ENCODE data around the gene ITK. TPM values are rescaled to one million over a fixed set of nuclear protein-coding genes. Genes with fewer than 3 reads are reported as not detected.
"Not testable (repeated sequence)": the region's sequence is repeated elsewhere in the genome, so short reads cannot be mapped to it uniquely, and the experiment has no call there.

ITK gene
- total RNA-seq, 4 donors from 2014 or later, result 1.7 to 3.6 (median 3.0) TPM

DNA sequence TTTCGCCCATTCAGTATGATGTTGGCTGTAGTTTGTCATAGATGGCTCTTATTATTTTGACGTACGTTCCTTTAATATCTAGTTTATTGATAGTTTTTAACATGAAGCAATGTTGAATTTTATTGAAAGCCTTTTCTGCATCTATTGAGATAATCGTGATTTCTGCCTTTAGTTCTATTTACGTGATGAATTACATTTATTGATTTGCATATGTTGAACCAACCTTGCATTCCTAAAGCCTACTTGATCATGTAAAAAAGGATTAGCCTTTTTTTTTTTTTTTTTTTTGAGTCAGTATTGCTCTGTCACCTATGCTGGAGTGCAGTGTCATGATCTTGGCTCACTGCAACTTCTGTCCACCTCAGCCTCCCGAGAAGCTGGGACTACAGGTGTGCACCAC is 25.1 kb downstream of the ITK start:
- Histone ChIP-seq H3K9me3 (no peaks in the 10 kb centered on the region), H3K27me3 (no peaks in the 10 kb centered on the region), H3K27ac (no peak overlapping the region), H3K4me1 (no peaks in the 10 kb centered on the region), H3K36me3 (no peaks in the 10 kb centered on the region), H3K4me3 (replicated peaks in 1 of 3) (no peak overlapping the region)
- DNase-seq, result no peak
- 80 to 85% methylated on average over 6 of the region's 6 CpGs for WGBS, 2 donors
- intact Hi-C loops (cut with DNase I), result no loop called here
- TF ChIP-seq, protein P1, sequence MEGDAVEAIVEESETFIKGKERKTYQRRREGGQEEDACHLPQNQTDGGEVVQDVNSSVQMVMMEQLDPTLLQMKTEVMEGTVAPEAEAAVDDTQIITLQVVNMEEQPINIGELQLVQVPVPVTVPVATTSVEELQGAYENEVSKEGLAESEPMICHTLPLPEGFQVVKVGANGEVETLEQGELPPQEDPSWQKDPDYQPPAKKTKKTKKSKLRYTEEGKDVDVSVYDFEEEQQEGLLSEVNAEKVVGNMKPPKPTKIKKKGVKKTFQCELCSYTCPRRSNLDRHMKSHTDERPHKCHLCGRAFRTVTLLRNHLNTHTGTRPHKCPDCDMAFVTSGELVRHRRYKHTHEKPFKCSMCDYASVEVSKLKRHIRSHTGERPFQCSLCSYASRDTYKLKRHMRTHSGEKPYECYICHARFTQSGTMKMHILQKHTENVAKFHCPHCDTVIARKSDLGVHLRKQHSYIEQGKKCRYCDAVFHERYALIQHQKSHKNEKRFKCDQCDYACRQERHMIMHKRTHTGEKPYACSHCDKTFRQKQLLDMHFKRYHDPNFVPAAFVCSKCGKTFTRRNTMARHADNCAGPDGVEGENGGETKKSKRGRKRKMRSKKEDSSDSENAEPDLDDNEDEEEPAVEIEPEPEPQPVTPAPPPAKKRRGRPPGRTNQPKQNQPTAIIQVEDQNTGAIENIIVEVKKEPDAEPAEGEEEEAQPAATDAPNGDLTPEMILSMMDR (IDR thresholded peaks at IDR 0.05), result no peak
- TF ChIP-seq POLR2A (IDR thresholded peaks at IDR 0.05), result no peak

DNA sequence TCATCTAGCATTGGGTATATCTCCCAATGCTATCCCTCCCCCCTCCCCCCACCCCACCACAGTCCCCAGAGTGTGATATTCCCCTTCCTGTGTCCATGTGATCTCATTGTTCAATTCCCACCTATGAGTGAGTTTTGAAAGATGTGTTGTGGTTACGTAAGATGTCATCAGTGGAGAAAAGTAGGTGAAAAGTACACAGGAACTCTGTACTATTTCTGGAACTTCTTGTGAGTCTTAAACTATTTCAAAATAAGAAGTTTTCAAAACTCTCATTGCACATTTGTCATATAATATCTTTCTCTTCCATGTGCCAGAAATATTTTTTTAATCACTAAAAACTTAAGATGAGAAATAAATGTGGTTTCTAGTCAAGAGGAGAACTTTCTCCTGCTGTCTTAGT is 30.0 kb downstream of the ITK start:
- H3K4me1 ChIP-seq; H3K4me3 ChIP-seq (replicated peaks in 1 of 3); H3K27me3 ChIP-seq; intact Hi-C loops (cut with DNase I); DNase-seq; H3K9me3 ChIP-seq; H3K27ac ChIP-seq; H3K36me3 ChIP-seq: not testable (repeated sequence)
- 55 to 63% methylated on average over 1 of the region's 1 CpG for WGBS, 2 donors

DNA sequence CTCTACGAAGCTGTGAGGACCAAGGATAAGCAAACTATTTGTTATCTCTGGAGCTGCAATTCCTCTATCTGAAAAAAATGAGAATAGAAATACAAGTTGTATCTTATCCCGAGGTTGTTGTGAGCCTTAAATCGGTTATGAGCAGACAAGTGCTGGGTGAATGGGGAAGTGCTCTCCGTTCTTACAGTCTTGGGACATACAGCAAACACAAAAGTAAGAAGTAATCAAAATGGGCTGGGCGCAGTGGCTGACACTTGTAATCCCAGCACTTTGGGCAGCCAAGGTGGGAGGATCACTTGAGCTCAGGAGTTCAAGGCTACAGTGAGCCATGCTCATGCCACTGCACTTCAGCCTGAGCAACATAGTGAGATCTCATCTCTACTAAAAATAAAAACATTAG is 31.7 kb downstream of the ITK start:
- Histone ChIP-seq H3K27ac (no peak overlapping the region), H3K36me3 (no peaks in the 10 kb centered on the region), H3K9me3 (no peaks in the 10 kb centered on the region), H3K27me3 (no peaks in the 10 kb centered on the region), H3K4me1 (no peaks in the 10 kb centered on the region), H3K4me3 (replicated peaks in 1 of 3) (no peak overlapping the region)
- DNase-seq, result no peak
- no peak for TF ChIP-seq POLR2A (IDR thresholded peaks at IDR 0.05)
- TF ChIP-seq, protein P1 (IDR thresholded peaks at IDR 0.05), result no peak
- intact Hi-C loops (cut with DNase I), result no loop called here
- 85 to 87% methylated on average over 5 of the region's 5 CpGs for WGBS, 2 donors

DNA sequence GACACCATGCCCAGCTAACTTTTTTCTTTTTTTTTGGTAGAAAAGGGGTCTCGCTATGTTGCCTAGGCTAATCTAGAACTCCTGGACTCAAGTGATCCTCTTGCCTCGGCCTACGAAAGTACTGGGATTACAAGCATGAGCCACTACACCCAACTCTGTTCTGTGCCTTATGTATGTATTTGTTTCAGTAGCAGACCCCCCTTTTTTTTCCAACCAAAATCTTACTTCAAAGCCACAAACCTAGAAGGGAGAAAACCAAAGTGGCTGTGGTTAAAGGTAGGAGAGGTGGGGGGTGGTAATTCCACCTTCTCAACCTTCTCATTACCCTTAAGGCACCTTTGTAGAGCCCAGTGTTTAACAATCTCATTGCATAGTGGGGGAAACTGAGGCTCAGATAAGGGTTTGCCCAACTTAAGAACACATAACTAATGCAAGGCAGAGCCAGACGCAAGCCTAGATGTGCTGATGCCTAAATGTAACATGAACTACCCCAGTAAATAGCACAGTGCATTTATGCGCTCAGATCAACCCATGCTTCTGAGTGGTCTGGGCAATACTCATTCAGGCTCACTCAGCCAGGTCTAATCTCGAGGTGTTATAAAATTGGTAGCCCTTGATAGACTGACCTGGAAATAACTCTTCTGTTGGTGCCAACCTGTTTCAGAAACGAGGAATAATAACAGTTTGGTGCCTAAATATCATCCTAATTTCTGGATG is 33.0 kb downstream of the ITK start:
- Histone ChIP-seq H3K4me1 (no peaks in the 10 kb centered on the region), H3K36me3 (no peaks in the 10 kb centered on the region), H3K27ac (no peak overlapping the region), H3K4me3 (replicated peaks in 1 of 3) (no peak overlapping the region), H3K9me3 (no peaks in the 10 kb centered on the region), H3K27me3 (no peaks in the 10 kb centered on the region)
- WGBS, 2 donors, result 89% methylated on average over 7 of the region's 7 CpGs
- no peak for DNase-seq
- intact Hi-C loops (cut with DNase I), result no loop called here
- no peak for TF ChIP-seq POLR2A (IDR thresholded peaks at IDR 0.05)
- TF ChIP-seq, protein P1 (IDR thresholded peaks at IDR 0.05), result no peak

DNA sequence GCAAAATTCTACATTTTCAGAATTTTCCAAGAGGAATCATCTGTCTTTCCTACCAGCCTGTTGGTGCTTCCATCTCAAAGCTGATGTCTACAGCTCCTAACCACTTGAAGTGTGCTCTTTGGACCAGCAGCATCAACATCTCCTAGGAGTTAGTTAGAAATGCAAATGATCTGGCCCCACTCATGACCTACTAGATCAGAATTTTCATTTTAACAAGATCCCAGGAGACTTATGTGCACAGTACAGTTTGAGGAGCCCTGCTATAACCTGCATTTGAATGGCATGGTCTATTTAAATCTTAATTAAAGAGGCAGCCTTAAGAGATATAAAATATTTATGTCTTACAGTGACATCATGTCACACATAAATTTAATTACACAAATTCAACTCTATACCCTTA is 33.8 kb downstream of the ITK start:
- no peaks in the 10 kb centered on the region for H3K4me1 ChIP-seq
- intact Hi-C loops (cut with DNase I), result no loop called here
- H3K4me3 ChIP-seq (replicated peaks in 1 of 3), result no peak overlapping the region
- no peaks in the 10 kb centered on the region for H3K27me3 ChIP-seq
- no peaks in the 10 kb centered on the region for H3K9me3 ChIP-seq
- TF ChIP-seq, protein P1 (IDR thresholded peaks at IDR 0.05), result no peak
- no peak for TF ChIP-seq POLR2A (IDR thresholded peaks at IDR 0.05)
- no peak overlapping the region for H3K27ac ChIP-seq
- DNase-seq, result no peak
- H3K36me3 ChIP-seq, result no peaks in the 10 kb centered on the region
